Midbrain (tissue), 1 donor: Measurements from ENCODE around the gene SUGCT.

Experiments used
- DNase-seq: peaks from one replicate; lab custom pipeline; 2025; lab: John Stamatoyannopoulos, UW

Gene SUGCT

DNA sequence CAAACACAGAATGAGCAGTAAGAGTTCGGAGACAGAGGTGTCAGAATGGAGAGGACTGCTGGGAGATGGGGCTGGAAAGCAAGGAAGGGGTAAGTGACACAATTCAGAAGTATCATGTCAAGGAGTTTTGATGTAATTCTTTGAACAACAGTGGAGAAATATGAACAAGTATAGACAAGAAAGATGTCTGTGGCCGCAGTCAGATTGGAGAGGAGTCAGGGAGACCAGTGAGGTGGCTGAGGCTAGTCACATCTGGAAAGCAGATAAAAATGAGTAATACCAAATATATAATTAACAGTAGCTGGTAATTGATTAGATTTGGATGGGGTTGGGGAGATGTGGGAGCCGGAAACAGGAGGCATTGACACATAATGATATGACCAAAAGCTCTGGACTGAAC is 540.9 kb downstream of the SUGCT start:
- no peak for DNase-seq

DNA sequence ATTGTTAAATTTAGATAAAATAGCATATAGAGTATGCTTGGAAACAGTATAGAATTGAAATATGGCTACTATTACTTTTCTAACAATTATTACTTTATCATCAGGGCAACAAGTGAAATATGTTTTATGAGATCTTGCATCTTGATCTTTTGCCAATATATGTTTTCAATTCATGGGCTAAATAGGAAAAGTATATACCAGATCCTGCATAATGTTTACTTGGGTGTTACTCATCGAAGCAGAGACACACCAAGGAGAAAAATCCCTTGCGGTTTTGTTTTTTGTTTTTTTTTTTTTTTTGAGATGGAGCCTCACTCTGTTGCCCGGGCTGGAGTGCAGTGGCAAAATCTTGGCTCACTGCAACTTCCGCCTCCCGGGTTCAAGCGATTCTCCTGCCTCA is 541.4 kb downstream of the SUGCT start:
- DNase-seq: no peak

DNA sequence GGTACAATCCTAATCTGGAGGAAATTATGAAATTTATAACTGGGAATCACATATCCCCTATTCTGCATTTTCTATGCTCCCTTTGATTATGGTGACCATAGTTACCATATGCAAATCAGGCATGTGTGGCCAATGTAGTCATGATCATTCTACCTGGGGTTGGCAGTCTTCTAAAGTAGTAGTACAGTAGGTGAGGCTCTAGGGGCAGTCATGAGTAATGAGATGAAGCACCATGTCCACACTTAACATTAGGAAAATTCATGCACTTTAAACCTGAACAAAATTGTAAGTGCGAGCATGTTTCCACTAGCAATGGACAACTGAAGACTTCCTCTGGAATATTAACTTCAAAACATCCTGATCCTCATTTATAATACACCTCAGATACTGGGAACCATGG is 545.9 kb downstream of the SUGCT start:
- DNase-seq: no peak

GRCh38 chr7:40682696-40683095 is 547.9 kb downstream of the SUGCT start:
- no peak for DNase-seq

- no peak for DNase-seq
Measured at GRCh38 chr7:40694026-40694809, 559.4 kb downstream of the SUGCT start.

DNA sequence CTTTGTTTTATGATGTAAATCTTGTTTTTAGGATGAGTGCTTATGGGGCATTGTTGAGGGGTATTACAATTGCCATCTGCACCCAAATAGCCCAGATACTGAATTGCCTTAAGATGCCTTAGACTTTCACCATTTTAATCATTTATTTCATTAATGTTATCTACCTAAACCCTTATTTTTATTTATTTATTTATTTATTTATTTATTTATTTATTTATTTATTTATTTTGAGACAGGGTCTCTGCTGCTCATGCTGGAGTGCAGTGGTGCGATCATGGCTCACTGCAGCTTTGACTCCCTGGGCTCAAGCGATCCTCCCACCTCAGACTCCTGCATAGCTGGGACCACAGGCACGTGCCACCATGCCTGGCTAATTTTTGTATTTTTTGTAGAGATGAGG is 560.2 kb downstream of the SUGCT start:
- no peak for DNase-seq

DNA sequence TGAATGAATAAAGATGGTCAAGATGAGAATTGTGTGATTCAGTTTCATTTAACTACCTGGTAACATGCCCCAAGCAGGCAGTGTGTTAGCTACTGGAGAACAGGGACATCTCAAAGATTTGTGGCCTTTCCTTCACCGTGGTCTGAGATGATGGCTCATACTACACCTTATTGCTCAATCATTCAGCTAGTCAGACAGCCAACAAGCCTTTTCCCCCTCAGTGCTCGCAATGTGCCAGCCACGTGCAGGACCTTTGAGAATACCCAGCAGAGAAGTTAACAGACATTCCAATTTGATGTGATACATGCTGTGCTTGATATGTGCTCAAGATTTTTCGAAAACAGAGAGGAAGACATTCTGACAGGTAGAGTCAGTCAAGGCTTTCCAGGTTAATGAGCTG is 562.8 kb downstream of the SUGCT start:
- DNase-seq: no peak

DNA sequence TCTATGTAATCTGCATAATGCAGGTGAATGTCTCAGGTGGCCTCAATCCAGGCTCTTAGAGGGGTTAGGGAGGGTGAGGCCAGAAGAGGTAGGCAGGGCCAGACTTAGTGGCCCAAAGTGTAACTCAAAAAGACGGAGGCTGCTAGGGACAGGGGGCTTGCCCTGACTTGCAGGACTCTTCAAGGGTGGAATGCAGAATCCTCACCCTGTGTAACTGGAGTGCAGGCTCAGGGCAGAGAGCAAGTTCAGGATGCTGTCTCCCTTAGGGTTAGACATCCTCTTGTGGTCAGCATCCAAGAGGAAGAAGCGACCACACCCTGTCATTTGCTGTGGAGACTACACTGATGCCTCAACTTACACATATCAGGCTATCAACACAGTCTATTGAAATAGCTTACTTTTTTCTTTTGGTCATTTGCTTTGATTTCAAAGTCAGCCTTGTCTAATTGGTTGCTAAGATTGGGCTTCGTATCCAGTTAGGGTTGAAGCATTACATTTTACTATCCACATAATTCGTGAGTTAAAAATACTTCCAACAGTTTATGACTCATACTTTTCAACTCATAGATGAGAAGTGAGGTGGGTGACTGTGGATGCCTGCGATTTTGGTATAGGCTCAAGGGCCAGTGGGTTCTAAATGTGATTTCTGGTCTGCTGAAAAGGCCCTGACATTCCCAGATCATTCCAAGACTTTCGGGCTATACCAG is 563.6 kb downstream of the SUGCT start:
- no peak for DNase-seq

GRCh38 chr7:40698921-40699260 is 564.1 kb downstream of the SUGCT start:
- no peak for DNase-seq

DNA sequence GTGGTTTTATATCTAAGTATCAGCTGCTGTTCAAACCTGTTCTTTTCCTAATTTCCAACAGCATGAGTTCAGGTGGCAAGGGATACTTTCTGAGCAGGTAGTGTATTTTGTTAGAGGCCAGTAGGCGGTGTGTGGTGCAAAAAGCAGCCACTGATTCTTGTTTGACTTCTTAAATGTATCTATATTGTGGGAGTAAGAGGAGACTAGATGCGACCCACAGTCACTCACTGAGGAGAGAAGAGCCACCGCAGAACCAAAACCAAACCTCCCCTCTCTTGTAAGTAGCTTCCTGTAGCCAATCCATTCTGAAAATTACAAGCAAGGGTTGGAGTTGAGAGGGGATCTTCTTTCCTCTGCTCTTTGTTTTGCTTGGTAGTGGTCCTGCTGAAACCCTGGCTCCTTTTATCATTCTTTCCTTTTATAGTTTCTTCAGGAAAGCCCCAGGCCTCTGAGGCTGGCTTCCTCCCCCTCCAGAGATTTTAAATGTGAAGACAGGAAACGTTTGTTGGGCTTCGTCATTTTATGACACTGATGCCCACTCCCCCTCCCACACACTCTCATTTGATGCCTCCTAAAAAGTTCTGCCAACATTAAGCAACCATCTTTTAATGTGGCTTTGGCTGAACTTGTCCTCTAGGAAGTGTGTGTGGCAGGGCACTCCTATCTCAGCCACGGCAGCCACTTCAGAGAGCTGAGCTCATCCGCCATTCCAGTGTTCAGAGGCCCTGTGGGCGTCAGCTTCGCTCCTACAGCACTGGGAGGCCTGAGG is 566.0 kb downstream of the SUGCT start:
- DNase-seq: no peak

DNA sequence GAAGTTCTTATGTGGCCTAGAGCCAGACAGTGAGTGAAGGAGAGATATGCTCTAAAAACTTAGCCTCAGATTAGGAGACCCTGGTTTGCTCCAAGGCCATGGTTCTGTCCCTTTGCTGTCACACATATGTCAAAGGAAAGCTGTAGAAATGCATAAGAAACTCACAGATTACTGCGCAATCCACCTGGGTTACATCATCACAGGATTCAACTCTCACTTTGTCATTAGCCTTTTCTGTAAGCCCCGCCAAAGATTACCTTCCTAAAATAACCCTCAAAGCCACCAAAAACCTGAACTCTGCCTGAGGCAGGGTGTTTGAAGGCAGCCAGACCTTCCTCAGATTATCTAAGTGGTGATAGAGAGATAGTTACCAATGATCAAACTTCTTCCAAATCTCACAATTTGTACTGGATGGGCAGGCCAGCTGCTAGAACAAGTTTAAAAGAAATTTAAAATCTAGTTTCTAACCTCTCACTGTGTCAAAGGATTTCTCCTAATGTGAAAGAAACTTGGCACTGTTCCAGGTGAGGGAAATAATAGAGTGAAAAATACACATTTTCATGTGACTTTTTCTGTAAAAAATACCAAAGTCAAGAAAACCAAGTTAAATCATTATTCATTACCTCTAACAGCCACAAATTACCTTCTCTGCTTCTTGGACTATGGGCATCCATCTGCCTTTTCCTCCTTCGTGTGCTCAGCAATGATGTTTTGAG is 567.2 kb downstream of the SUGCT start:
- DNase-seq: no peak

GRCh38 chr7:40704172-40704571 is 569.4 kb downstream of the SUGCT start:
- no peak for DNase-seq

GRCh38 chr7:40706829-40707228 is 572.0 kb downstream of the SUGCT start:
- DNase-seq: no peak

- no peak for DNase-seq
Measured at GRCh38 chr7:40709062-40709964, 574.5 kb downstream of the SUGCT start.

GRCh38 chr7:40711706-40712105 is 576.9 kb downstream of the SUGCT start:
- no peak for DNase-seq

GRCh38 chr7:40714363-40715052 is 579.7 kb downstream of the SUGCT start:
- DNase-seq: no peak

DNA sequence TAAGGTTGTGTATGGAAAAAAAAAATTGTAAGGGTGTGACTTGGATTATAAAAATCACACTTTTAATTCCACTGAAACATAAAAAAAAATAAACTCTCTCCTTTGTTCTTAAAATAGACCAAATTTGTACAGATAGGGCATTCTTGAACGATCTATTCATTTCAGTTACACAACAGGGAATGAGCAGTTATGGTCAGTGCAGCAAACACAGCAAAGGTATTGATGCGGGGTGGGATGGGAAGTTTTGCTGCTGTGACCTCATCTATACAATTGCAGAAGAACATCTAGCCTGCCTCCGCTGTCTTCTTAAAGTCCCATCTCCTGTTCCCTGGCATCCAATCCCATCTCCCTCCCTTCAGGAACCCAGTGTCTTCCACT is 580.2 kb downstream of the SUGCT start:
- no peak for DNase-seq

DNA sequence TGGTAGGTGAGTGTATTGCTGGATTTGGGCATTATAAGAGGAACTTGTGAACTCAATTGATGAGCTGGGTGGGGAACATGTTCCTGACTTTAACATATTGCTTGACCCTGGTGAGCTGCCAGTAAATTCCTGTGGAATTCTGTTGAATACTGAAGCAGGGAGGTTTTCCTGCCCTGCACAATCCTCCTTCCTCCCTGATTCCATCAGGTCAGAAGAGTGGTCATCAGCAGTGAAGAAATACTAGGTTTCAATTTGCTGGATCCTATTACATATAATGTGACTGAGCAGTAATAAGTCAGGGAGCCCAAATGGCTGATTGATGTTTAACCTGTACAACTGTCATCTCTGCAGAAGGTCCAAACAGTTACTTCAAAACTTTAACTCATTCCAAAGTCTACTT is 581.2 kb downstream of the SUGCT start:
- no peak for DNase-seq

DNA sequence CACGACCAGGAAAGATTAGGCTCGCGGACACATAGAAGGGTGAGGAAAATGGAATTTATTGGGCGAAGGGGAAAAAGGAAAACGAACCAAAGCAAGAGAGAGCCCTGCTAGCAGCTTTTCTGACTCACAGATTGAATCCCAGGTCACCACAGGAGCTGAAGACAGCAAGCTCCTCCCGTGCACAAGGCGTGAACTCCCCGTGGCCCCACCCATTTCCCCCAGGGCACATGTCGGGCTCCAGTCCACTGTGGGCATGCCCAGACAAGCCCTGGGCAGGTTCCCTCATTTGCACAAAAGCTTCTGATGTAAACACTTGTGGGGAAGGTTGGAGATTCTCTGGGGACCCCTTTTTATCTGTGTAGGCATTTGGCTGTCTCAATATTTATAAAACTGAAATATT is 582.4 kb downstream of the SUGCT start:
- DNase-seq: no peak

DNA sequence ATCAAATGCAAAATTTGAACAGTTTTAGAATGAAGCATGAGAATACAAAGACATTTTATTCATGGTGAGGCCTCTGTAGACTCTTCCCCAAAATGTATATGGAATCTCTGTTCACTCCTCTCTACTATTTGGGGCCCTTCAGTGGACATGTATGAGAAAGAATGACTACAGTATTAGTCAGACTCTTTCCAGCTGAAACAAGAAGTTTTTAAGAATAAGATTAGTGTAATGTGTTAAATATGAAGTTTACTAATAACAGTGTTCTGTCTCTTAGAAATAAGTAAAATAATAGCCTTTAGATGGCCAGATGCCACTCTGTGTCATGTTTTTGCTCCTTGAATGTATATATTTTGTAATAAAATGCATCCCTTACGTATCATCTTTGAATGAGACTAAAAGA is 585.6 kb downstream of the SUGCT start:
- no peak for DNase-seq
